Stimulated activated CD8-positive, alpha-beta memory T cell treated with anti-CD3 and anti-CD28 coated beads, Interleukin-7, amount 100 ng/mL, for 24 hours (primary cell): ENCODE results near the gene TECPR2.
"Not testable (repeated sequence)": the region's sequence is repeated elsewhere in the genome, so short reads cannot be mapped to it uniquely, and the experiment has no call there.

Experiments used
- DNase-seq: peaks from one replicate; pipeline ENCODE4 v3.0.0-alpha.2; 2020; ENCODE audit warnings: low read depth

Gene TECPR2

GRCh38 chr14:102362545-102363181, at the start of gene TECPR2, which contains the start of gene CINP:
Gene TECPR2, plus strand, starts transcription at chr14:102362941. Its CDS starts 13,781 bp downstream, at chr14:102376722.
Gene CINP, minus strand, starts transcription at chr14:102362890. Its CDS starts 39 bp downstream, at chr14:102362851.
- DNase-seq, result peak; percentile 98

GRCh38 chr14:102314242-102315011, 48.3 kb upstream of the TECPR2 start:
- peak; percentile 68 for DNase-seq

GRCh38 chr14:102315121-102315520, 47.6 kb upstream of the TECPR2 start:
- no peak for DNase-seq

GRCh38 chr14:102316338-102316742, 46.4 kb upstream of the TECPR2 start:
- no peak for DNase-seq

GRCh38 chr14:102316743-102317563, 45.8 kb upstream of the TECPR2 start:
- DNase-seq, result peak; percentile 94

GRCh38 chr14:102317564-102318248, 45.0 kb upstream of the TECPR2 start:
- DNase-seq, result no peak

GRCh38 chr14:102318781-102319276, 43.9 kb upstream of the TECPR2 start:
- no peak for DNase-seq

- peak; percentile 91 for DNase-seq
Measured at GRCh38 chr14:102319351-102320032, 43.2 kb upstream of the TECPR2 start, which contains the start of gene ZNF839. Gene ZNF839, plus strand, starts transcription at chr14:102319746. Its CDS starts 20 bp downstream, at chr14:102319766.

- no peak for DNase-seq
Measured at GRCh38 chr14:102320033-102320660, 42.6 kb upstream of the TECPR2 start.

GRCh38 chr14:102320671-102321455, 41.9 kb upstream of the TECPR2 start:
- no peak for DNase-seq

- no peak for DNase-seq
Measured at GRCh38 chr14:102321456-102322422, 41.0 kb upstream of the TECPR2 start.

- no peak for DNase-seq
Measured at GRCh38 chr14:102323102-102323501, 39.6 kb upstream of the TECPR2 start.

GRCh38 chr14:102325791-102326345, 36.9 kb upstream of the TECPR2 start:
- DNase-seq, result no peak

GRCh38 chr14:102326583-102326982, 36.2 kb upstream of the TECPR2 start:
- no peak for DNase-seq

- not testable (repeated sequence) for DNase-seq
Measured at GRCh38 chr14:102329381-102329780, 33.4 kb upstream of the TECPR2 start.

- DNase-seq, result no peak
Measured at GRCh38 chr14:102330806-102331205, 31.9 kb upstream of the TECPR2 start.

- no peak for DNase-seq
Measured at GRCh38 chr14:102333390-102333789, 29.4 kb upstream of the TECPR2 start.
